ENCODE measurements around the gene TIMM23. TPM values are rescaled to one million over a fixed set of nuclear protein-coding genes. Genes with fewer than 3 reads are reported as not detected.
A peak's percentile ranks its signal among the peaks of the same experiment; 100 is the strongest.
"Not testable (repeated sequence)": the region's sequence is repeated elsewhere in the genome, so short reads cannot be mapped to it uniquely, and the experiment has no call there.

Gene TIMM23
- total RNA-seq (10 to 100 TPM; 29.9 to 56.2 (median 35.0) TPM), polyA plus RNA-seq (10 to 100 TPM; 38.5 to 49.6 (median 47.7) TPM)
- long read RNA-seq, donor 1, transcript TIMM23-201 (7 exons, 1,222 nt), result major isoform, 23 of 23 reads
- long read RNA-seq, donor 1, partial matches to known transcripts, result 0 of 23 reads
- long read RNA-seq, donor 1, other reads (novel, unspliced or antisense), result 0 of 23 reads
- long read RNA-seq, donor 2, transcript TIMM23-201 (7 exons, 1,222 nt), result major isoform, 15 of 15 reads
- long read RNA-seq, donor 2, partial matches to known transcripts, result 0 of 15 reads
- long read RNA-seq, donor 2, other reads (novel, unspliced or antisense), result 0 of 15 reads

GRCh38 chr10:45972106-45972812, at the start of gene TIMM23:
Gene TIMM23 (plus strand): TSS chr10:45972489. CDS start chr10:45972625, 136 bp downstream.
- peak within 1 kb of the TSS; percentile 66 to 86 (median 76) for H3K27ac ChIP-seq
- 0 to 1% (median 0%) methylated on average over 45 to 60 of the region's 60 CpGs for WGBS, 5 donors
- H3K27me3 ChIP-seq (replicated peaks in 1 of 7); H3K9me3 ChIP-seq; intact Hi-C loops (cut with DNase I; ENCODE audit: low total_unique reads): not testable (repeated sequence)
- peak; percentile 96 for DNase-seq
- peak; percentile 90 to 95 (median 93) for TF ChIP-seq POLR2AphosphoS5 (IDR thresholded peaks at IDR 0.05)
- peak in 1 of 11 experiments; percentile 24 for TF ChIP-seq CTCF (IDR thresholded peaks at IDR 0.05 in 8 of 11, conservative IDR thresholded peaks at IDR 0.05 in 3 of 11)
- peak within 1 kb of the TSS; percentile 75 to 94 (median 87) for H3K4me3 ChIP-seq
- peaks cover 0 to 17% (median 0%) of the 10 kb centered on the region in 6 donors for H3K36me3 ChIP-seq
- peaks cover 17 to 43% (median 35%) of the 10 kb centered on the region in 6 donors for H3K4me1 ChIP-seq

GRCh38 chr10:45926790-45927189, 45.5 kb upstream of the TIMM23 start:
- H3K4me1 ChIP-seq; H3K27me3 ChIP-seq (replicated peaks in 1 of 7); intact Hi-C loops (cut with DNase I; ENCODE audit: low total_unique reads); H3K4me3 ChIP-seq; DNase-seq; H3K27ac ChIP-seq: not testable (repeated sequence)
- 97 to 100% (median 100%) methylated on average over 1 of the region's 1 CpG for WGBS, 5 donors
- Histone ChIP-seq H3K36me3 (peaks cover 0 to 14% (median 0%) of the 10 kb centered on the region in 6 donors), H3K9me3 (peaks cover 0 to 13% (median 11%) of the 10 kb centered on the region in 8 donors)

- H3K4me3 ChIP-seq; H3K27me3 ChIP-seq (replicated peaks in 1 of 7); H3K9me3 ChIP-seq; H3K27ac ChIP-seq; DNase-seq; intact Hi-C loops (cut with DNase I; ENCODE audit: low total_unique reads); H3K4me1 ChIP-seq: not testable (repeated sequence)
- H3K36me3 ChIP-seq, result peaks cover 0 to 29% (median 2%) of the 10 kb centered on the region in 6 donors
- 81 to 96% (median 86%) methylated on average over 3 to 4 of the region's 4 CpGs for WGBS, 5 donors
These were observed 41.0 kb upstream of the TIMM23 start for GRCh38 chr10:45931305-45931704.

GRCh38 chr10:45934788-45935187, 37.5 kb upstream of the TIMM23 start:
- H3K27ac ChIP-seq; intact Hi-C loops (cut with DNase I; ENCODE audit: low total_unique reads); H3K27me3 ChIP-seq (replicated peaks in 1 of 7); H3K4me1 ChIP-seq; H3K4me3 ChIP-seq; DNase-seq; H3K9me3 ChIP-seq: not testable (repeated sequence)
- 68 to 94% (median 79%) methylated on average over 3 of the region's 3 CpGs for WGBS, 5 donors
- H3K36me3 ChIP-seq, result peaks cover 0 to 34% (median 2%) of the 10 kb centered on the region in 6 donors

GRCh38 chr10:45939176-45939697, 33.1 kb upstream of the TIMM23 start:
- H3K4me1 ChIP-seq; H3K9me3 ChIP-seq; DNase-seq; H3K27ac ChIP-seq; H3K27me3 ChIP-seq (replicated peaks in 1 of 7); H3K4me3 ChIP-seq; intact Hi-C loops (cut with DNase I; ENCODE audit: low total_unique reads): not testable (repeated sequence)
- WGBS, 5 donors, result 86 to 96% (median 91%) methylated on average over 2 of the region's 2 CpGs
- peaks cover 0 to 31% (median 3%) of the 10 kb centered on the region in 6 donors for H3K36me3 ChIP-seq

- WGBS, 5 donors, result 80% methylated on average over 1 of the region's 1 CpG; no CpG with 5 or more reads in 4 of the 5 donors
- not testable (repeated sequence) for H3K27ac ChIP-seq
These were observed 31.1 kb upstream of the TIMM23 start for GRCh38 chr10:45941196-45941595.

GRCh38 chr10:45945476-45945875, 26.8 kb upstream of the TIMM23 start:
- H3K9me3 ChIP-seq; H3K27me3 ChIP-seq (replicated peaks in 1 of 7); H3K4me3 ChIP-seq; intact Hi-C loops (cut with DNase I; ENCODE audit: low total_unique reads); DNase-seq; H3K27ac ChIP-seq; H3K4me1 ChIP-seq: not testable (repeated sequence)
- peaks cover 0 to 50% (median 7%) of the 10 kb centered on the region in 6 donors for H3K36me3 ChIP-seq
- 89 to 99% (median 90%) methylated on average over 4 of the region's 4 CpGs for WGBS, 5 donors

More at GRCh38 chr10:45941196-45941595, 31.1 kb upstream of the TIMM23 start:
- DNase-seq; H3K27me3 ChIP-seq (replicated peaks in 1 of 7); intact Hi-C loops (cut with DNase I; ENCODE audit: low total_unique reads); H3K4me3 ChIP-seq; H3K4me1 ChIP-seq; H3K9me3 ChIP-seq: not testable (repeated sequence)
- H3K36me3 ChIP-seq, result peaks cover 0 to 39% (median 7%) of the 10 kb centered on the region in 6 donors

GRCh38 chr10:45947363-45947762, 24.9 kb upstream of the TIMM23 start:
- not testable (repeated sequence) for H3K27me3 ChIP-seq (replicated peaks in 1 of 7)

GRCh38 chr10:45948801-45949200, 23.5 kb upstream of the TIMM23 start:
- DNase-seq; H3K27ac ChIP-seq; H3K9me3 ChIP-seq; intact Hi-C loops (cut with DNase I; ENCODE audit: low total_unique reads); H3K27me3 ChIP-seq (replicated peaks in 1 of 7); H3K4me3 ChIP-seq; H3K4me1 ChIP-seq: not testable (repeated sequence)
- peaks cover 0 to 64% (median 9%) of the 10 kb centered on the region in 6 donors for H3K36me3 ChIP-seq

More at GRCh38 chr10:45947363-45947762, 24.9 kb upstream of the TIMM23 start:
- DNase-seq; H3K9me3 ChIP-seq; H3K27ac ChIP-seq; intact Hi-C loops (cut with DNase I; ENCODE audit: low total_unique reads); H3K4me3 ChIP-seq; H3K4me1 ChIP-seq: not testable (repeated sequence)
- H3K36me3 ChIP-seq, result peaks cover 0 to 67% (median 9%) of the 10 kb centered on the region in 6 donors
- WGBS, 5 donors, result 93 to 100% (median 98%) methylated on average over 1 of the region's 1 CpG

Measured in spleen (tissue), 13 donors.